Ovary (tissue), 9 donors: Measurements from ENCODE around the gene TPGS1. TPM values are rescaled to one million over a fixed set of nuclear protein-coding genes. Genes with fewer than 3 reads are reported as not detected.

Experiments used
- DNase-seq, 5 donors: peaks; one replicate each; pipeline ENCODE4 v3.0.0-alpha.2; 2019 to 2020
- H3K27ac ChIP-seq, 2 donors: fragments of 200-600 bp; one replicate each; pipeline versions ENCODE4 v1.5.1 to v1.8.0; 2019 to 2022
- H3K27me3 ChIP-seq: fragments of 200-600 bp; one replicate; pipeline ENCODE4 v1.8.0; 2022
- H3K36me3 ChIP-seq: fragments of 200-600 bp; sonication (generic); one replicate; pipeline ENCODE4 v1.5.1; 2019
- H3K4me1 ChIP-seq: one replicate; pipeline ENCODE4 v1.8.1; 2013; ENCODE audit warnings: mild to moderate bottlenecking, moderate library complexity; ENCODE audit not compliant: insufficient read depth
- H3K4me3 ChIP-seq: fragments of 200-600 bp; sonication (generic); one replicate; pipeline ENCODE4 v1.5.1; 2017
- H3K9me3 ChIP-seq, 2 donors: fragments of 200-600 bp in 1 of 2; sonication (generic) in 1 of 2; one replicate each; pipeline versions ENCODE4 v1.5.1 to v1.8.1; 2013 to 2019; ENCODE audit warnings: mild to moderate bottlenecking in 1 of 2, moderate library complexity in 1 of 2
- CTCF ChIP-seq, 3 donors: fragments of 450-650 bp in 2 of 3; fragments of 200-600 bp in 1 of 3; IDR thresholded peaks; one replicate each; pipeline versions ENCODE4 v1.5.1 to v1.8.0; 2016 to 2022; ENCODE audit warnings: antibody characterized with exemption in 3 of 3, mild to moderate bottlenecking in 1 of 3
- EP300 ChIP-seq: sonication (generic); formaldehyde crosslinking; IDR thresholded peaks from one replicate; pipeline ENCODE4 v1.6.1; 2017; ENCODE audit warnings: antibody characterized with exemption
- POLR2A ChIP-seq: fragments of 450-650 bp; IDR thresholded peaks from one replicate; pipeline ENCODE4 v1.6.1; 2017; ENCODE audit warnings: antibody characterized with exemption, mild to moderate bottlenecking, moderate library complexity
- WGBS, 3 donors: extraction: QIAGEN DNeasy Blood & Tissue Kit in 1 of 3; methylation state at CpG; one replicate each; pipeline versions ENCODE4 v1.1.5 to v1.1.7; 2013 to 2017; 5-methylcytosine and 5-hydroxymethylcytosine counted together
- intact Hi-C, 4 donors: fragments of 100-400 bp; cut with DNase I; formaldehyde crosslinking; loops; one replicate each; pipeline versions ENCODE4 v1.11.0 to v1.15.1; 2022 to 2023
- polyA plus RNA-seq, 2 donors: library from polyadenylated mRNA; stranded (reverse); fragments of 200-250 nt in 1 of 2; fragments of 350-450 nt in 1 of 2; fragmentation: Illumina TruSeq in 1 of 2; extraction: RNeasy Lipid Tissue Mini Kit (QIAGEN cat#74804) in 1 of 2; gene quantifications; one replicate each; pipeline ENCODE4 v1.2.3, GENCODE V29; 2013 to 2014
- total RNA-seq, 7 donors: library from RNA; depleted of rRNA in 2 of 7; stranded (reverse); fragments of >200 nt in 2 of 7; fragmentation: NEBNext Ultra II Directional in 3 of 7; extraction: Animal tissue kit (Norgen Biotek cat#: 25700) in 3 of 7; gene quantifications; one replicate each; pipeline versions ENCODE4 v1.1.0 to v1.2.4, GENCODE V29; 2016 to 2023
- donor health status: DM: no; HTN: no; CAD: no; lungs with moderate emphysema.
- donor health status: DM: no; HTN: no; CAD: no.
- donor health status: Bipolar disorder and iron deficiency.
- donor health status: DM: yes; HTN: yes; CAD: no.
- donor health status: DM: no; HTN: no; CAD: no.
- donor health status: DM: yes; HTN: yes; CAD: no.

Gene TPGS1
- total and polyA plus RNA-seq, 9 donors = 0.12 to 93.3 (median 24.7) TPM

- no peak for TF ChIP-seq CTCF (IDR thresholded peaks at IDR 0.05)
- TF ChIP-seq EP300 = no peak
- no peak for TF ChIP-seq POLR2A
- DNase-seq = no peak
- intact Hi-C loops = no loop called here
- H3K4me3 ChIP-seq = no peak overlapping the region
- no peak overlapping the region for H3K27ac ChIP-seq
- no peaks in the 10 kb centered on the region for H3K27me3 ChIP-seq
- WGBS, 3 donors = 77 to 83% (median 78%) methylated on average over 15 to 35 of the region's 35 CpGs
- no peaks in the 10 kb centered on the region for H3K9me3 ChIP-seq
- no peaks in the 10 kb centered on the region for H3K4me1 ChIP-seq
- no peaks in the 10 kb centered on the region for H3K36me3 ChIP-seq
Measured at GRCh38 chr19:463483-464207, 43.7 kb upstream of the TPGS1 start.

GRCh38 chr19:464208-464545 lies 43.1 kb upstream of the TPGS1 start:
- no peaks in the 10 kb centered on the region for H3K27me3 ChIP-seq
- no peak for TF ChIP-seq CTCF (IDR thresholded peaks at IDR 0.05)
- TF ChIP-seq EP300 = no peak
- no peak for TF ChIP-seq POLR2A
- WGBS, 3 donors = 91 to 94% (median 92%) methylated on average over 9 of the region's 9 CpGs
- no peak for DNase-seq
- H3K4me3 ChIP-seq = no peak overlapping the region
- no peak overlapping the region for H3K27ac ChIP-seq
- H3K9me3 ChIP-seq = no peaks in the 10 kb centered on the region
- intact Hi-C loops = no loop called here
- H3K36me3 ChIP-seq = no peaks in the 10 kb centered on the region
- H3K4me1 ChIP-seq = no peaks in the 10 kb centered on the region

- Histone ChIP-seq H3K4me3 (no peak overlapping the region), H3K9me3 (no peaks in the 10 kb centered on the region), H3K4me1 (no peaks in the 10 kb centered on the region), H3K27ac (no peak overlapping the region), H3K27me3 (no peaks in the 10 kb centered on the region), H3K36me3 (no peaks in the 10 kb centered on the region)
- intact Hi-C loops = no loop called here
- 93 to 97% (median 94%) methylated on average over 3 of the region's 3 CpGs for WGBS, 3 donors
- no peak for DNase-seq
- TF ChIP-seq EP300 (no peak), POLR2A (no peak), CTCF (IDR thresholded peaks at IDR 0.05) (no peak)
Measured at GRCh38 chr19:465056-465816, 42.1 kb upstream of the TPGS1 start.

GRCh38 chr19:467554-467953 lies 39.7 kb upstream of the TPGS1 start:
- Histone ChIP-seq H3K9me3 (no peaks in the 10 kb centered on the region), H3K27me3 (no peaks in the 10 kb centered on the region), H3K27ac (no peak overlapping the region), H3K4me3 (no peak overlapping the region), H3K4me1 (no peaks in the 10 kb centered on the region), H3K36me3 (no peaks in the 10 kb centered on the region)
- intact Hi-C loops = no loop called here
- DNase-seq = no peak
- WGBS, 3 donors = 59 to 70% (median 65%) methylated on average over 11 of the region's 11 CpGs
- TF ChIP-seq EP300 (no peak), POLR2A (no peak), CTCF (IDR thresholded peaks at IDR 0.05) (no peak)
